Medulla oblongata (tissue), 1 donor: ENCODE measurements around the gene HTRA3.

Experiments
- DNase-seq: peaks from one replicate; pipeline ENCODE4 v3.0.0-alpha.2; 2015; ENCODE audit errors: extremely low spot score

Gene HTRA3

DNA sequence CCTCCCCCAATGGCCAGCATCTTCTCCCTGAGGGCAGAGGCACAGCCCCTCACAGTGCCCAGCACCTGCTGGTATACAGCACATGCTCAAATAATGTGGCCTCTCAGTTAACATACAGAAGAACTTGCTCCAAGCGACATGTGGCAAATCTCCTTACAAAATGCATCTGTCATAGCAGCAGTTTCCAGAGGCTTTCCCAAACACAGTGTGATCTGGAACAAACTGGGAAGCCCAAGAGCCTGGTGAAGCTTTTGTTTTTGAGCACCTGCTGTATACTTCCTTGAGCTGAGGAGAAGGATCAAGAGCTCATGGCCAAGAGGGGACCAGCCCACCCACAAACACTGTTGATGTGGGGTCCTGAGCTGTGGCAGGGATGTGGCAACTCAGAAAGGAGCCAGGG lies 34.8 kb upstream of the HTRA3 start:
- no peak for DNase-seq

- no peak for DNase-seq
Measured at GRCh38 chr4:8235224-8235623, 34.3 kb upstream of the HTRA3 start.

DNA sequence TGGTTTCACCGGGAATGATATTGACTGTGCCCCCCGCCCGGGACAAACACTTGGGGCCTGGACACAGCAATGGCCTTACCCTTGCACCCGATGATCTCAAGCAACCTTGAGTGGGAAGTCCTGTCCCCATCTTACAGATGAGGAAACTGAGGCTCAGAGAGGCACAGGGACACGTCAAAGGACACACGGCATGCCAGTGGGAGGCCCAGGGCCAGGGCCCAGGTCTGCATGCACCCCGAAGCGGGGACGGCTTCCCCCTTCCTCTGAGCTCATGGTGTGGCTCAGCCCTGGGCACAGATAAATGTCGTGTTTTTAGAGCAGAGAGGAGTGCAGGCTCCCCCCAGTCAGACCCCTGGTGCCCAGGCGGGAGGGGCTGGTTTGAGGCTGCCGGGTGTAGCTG lies 33.9 kb upstream of the HTRA3 start:
- no peak for DNase-seq

- DNase-seq = no peak
Measured at GRCh38 chr4:8236106-8236919, 33.2 kb upstream of the HTRA3 start.

GRCh38 chr4:8236920-8237195 lies 32.7 kb upstream of the HTRA3 start:
- no peak for DNase-seq

DNA sequence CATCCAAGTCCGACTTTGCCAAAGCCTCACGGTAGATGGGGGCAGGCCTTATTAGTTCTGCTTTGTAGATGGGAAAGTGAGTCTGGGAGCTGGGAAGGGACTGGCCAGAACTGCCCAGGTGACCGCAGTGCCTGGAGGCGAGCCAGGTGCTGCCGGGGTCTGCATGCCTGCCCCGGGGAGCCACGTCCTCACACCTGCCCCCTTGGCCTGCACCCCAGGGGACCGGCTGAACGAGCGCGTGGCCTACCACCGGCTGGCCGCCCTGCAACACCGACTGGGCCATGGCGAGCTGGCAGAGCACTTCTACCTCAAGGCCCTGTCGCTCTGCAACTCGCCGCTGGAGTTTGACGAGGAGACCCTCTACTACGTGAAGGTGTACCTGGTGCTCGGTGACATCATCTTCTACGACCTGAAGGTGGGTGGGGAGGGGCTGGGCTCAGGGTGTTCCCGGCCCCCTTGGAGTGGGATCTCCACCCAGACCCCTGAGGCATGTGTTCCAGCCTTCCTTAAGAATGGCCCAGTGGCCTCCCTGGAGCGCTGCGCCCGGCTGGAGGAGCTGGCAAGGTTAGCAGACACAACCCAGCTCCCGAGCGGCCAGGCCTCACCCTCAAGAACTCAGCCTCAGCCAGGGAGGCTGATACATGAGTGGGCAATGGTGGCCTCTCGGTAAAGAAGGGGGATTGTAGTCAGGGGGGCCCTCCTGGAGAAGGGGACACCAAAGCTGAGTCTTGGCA lies 32.1 kb upstream of the HTRA3 start:
- DNase-seq = no peak

DNA sequence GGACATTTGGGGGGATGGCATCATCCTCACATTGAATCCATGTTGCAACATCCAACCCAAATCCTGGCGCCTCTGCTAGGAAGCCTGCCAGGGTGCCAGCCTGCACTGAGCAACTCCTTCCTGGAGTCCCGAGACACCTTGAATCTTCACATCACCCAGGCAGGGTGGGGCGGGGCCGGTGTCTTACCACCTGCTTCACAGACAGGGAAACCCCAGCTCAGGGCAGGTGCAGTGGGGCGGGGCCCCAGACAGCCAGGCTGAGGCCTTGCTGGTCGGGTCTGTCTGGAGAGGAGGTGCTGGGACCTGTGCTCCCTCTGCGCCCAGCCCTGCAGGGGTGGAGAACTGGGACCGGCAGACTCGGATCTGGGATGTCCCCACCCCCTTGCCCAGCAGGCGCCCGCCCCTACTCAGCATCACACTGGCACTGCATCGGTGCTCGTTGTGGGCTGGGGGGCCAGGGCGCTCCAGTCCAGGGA lies 31.5 kb upstream of the HTRA3 start:
- no peak for DNase-seq

DNA sequence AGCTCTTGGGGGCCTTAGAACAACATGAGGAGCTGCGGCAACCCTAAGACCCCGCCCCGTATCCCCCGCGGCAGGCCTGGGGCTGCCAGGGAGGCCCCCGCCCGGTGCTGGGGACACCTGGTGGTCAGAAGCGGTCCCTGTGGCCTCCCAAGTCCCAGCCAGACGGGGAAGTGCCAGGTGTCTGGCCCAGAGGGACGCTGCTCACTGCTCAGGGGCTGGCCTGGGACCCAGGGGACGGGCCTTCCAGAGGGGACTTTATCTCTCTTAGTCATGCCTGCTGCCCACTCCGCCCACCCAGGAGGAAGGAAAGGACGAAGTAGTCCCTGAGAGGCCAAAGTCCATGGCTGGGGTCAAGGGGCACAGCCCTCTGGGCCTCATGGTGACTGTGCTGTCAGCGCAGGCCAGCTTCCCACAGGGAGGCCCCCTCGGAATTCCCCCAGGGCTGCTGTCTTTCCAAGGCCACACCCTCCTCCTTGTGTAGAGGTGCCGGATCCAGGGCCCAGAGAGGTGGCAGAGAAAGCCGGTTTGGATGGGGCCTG lies 31.0 kb upstream of the HTRA3 start:
- DNase-seq = no peak

GRCh38 chr4:8239226-8239625 lies 30.3 kb upstream of the HTRA3 start:
- no peak for DNase-seq

DNA sequence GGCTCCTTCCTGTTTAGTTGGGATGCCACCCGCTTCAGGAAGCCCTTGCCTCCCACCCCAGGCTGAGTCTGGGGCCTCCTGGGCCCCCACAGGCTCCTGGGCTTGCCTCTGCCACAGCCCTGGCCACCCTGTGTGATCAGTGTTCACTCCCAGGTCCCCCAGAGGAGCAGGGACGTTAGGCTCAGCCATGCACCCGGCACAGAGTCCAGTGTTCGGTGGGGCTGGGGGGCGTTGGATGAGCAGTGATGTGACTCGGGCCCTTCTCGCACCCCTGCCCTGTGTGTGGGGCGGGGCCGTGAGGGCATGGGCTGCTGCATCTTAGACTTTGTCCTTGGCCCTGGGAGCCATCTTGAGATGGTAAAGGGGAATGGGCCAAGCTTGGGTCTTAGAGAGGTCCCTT lies 29.9 kb upstream of the HTRA3 start:
- no peak for DNase-seq

GRCh38 chr4:8240211-8241041 lies 29.1 kb upstream of the HTRA3 start:
- no peak for DNase-seq

DNA sequence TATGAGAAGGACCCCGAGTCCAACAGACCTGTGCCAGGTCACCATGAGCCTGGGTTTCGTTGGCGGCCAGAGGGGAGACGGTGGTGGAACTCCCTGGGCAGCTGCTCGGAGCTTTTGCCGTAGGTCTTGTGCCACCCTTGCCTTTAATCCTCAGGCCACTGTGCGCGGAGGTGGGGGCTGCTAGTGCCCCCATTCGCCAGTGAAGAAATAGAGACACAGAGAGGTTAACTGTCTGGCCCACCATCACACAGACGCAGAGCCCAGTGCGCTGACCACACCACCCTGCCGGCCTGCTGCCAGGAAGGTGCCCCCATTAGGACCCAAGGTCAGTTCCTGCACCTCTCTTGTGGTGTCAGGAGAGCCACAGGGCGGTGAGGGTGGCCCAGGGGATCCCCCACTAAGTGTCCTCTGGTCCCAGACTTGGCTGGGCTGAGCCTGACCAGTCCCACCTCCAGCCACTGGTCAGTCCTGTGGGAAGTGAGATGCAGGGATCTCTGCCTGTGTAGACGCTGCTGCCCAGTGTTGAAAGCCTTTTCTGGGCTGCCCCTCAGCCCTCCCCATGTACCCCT lies 28.3 kb upstream of the HTRA3 start:
- DNase-seq = no peak

DNA sequence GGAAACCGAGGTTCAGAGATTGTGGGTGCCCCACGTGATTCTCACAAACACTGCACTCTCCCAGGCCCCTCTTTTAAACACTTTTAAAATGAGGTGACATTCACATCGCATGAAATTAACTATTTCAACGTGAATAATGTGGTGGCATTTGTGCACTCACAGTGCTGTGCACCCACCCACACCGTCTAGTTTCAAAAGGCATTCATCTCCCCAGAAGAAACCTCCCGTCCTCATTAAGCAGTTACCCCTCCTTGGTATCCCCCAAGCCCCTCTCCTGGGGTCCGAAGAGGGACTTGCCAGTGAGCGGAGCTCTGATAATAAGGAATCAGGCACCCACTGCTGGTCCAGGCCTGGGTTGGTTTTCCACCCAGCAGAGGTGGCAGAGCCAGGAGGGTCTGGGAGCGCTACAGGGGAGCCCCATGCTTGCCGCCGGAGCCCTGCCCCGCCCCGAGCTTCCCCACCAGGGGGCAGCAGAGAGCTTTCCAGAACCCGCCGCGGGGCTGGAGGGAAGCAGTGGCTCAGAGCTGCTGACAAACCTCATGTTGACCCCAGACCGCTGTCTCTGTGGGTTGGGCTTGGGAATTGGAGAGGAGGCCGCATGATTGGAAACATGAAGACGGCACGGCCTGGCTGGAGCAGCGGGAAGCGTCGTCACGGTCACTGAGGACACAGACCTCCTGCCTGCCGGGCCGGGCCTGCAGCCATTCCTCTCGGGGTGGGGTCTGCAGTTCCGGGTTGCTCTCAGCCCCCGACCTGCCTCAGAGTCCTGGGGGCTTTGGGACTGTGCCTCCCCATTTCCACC lies 27.5 kb upstream of the HTRA3 start:
- DNase-seq = peak; percentile 81

DNA sequence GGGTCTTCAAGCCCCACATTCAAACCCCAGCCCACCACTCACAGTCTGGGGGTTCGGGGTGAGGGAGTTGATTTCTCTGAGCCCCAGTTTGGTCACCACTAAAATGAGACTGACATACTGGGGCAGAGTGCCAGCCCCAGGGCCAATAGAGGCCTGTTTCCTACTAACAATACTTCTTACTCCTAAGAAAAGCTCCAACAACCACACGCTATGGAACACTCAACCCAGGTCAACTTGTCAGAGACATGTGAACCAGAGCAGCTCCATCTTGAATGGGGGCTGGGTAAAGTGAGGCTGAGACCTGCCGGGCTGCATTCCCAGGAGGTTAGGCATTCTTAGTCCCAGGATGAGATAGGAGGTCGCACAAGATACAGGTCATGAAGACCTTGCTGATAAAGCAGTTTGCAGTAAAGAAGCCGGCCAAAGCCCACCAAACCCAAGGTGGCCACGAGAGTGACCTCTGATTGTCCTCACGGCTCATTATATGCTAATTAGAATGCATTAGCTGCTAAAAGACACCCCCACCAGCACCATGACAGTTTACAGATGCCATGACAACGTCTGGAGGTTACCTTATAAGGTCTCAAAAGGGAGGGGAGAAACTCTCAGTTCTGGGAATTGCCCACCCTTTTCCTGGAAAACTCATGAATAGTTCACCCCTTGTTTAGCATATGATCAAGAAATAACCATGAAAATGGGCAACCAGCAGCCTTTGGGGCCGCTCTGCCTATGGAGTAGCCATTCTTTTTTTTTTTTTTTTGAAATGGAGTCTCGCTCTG lies 26.6 kb upstream of the HTRA3 start:
- DNase-seq = no peak

DNA sequence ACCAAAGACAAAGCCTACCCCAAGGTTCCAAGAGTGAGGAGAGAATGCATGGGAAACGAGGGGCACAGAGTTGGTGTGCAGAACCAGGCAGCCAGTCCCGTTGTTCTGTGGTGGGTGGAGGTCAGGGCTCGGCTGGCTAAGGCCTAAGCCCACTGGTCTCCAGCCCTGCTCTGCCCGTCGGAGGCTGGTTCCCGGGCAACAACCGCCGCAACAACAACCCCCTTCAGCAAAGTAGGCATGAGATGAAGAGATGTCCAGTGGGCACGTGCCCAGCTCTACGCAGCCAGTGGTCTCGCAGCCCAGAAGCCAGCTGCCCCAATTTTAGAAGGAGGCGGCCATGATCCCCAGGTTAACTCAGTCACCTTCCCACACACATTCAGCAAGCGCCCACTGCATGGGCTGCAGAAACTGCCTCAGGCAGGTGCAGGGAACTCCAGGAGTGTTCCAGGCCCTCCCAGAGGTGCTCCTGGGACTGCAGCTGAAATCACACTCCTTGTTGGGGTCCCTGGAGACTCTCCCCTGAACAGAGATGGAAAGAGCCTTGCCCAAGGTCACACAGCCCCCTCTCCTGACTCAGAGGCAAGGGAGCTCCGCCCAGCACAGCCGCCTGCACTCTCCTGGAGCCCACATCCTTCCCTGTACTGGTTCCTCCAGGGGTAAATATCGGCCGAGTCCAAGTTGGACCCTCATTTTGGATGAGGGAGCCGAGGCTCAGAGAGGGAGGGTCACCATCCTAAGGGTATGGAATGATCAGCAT lies 25.4 kb upstream of the HTRA3 start:
- no peak for DNase-seq

DNA sequence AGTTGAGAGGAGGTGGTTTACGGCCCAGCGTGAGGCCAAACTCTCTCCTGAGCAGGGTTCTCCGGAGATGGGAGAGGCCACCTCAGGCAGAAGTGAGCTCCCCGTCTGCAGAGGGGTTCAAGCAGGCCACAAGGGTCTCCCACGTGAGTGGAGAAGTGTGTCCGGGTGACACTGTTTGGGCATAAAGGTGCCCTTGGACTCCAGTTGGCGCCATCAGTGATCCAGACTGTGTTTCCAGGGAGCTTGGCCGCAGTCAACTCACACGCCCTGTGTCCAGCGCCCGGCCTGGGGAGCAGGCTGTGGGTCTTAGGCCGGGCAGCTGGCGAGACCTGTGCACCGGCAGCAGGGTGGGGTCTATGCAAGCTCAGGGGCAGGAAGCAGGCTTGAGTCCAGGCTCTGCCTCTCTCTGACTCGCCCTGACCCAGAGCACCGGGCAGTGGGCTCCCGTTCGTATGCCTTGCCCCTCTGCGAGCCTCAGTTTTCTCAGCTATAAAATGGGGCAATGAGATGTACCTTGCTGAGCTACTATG lies 24.6 kb upstream of the HTRA3 start:
- DNase-seq = no peak

GRCh38 chr4:8245884-8246833 lies 23.4 kb upstream of the HTRA3 start:
- no peak for DNase-seq
